Subcutaneous adipose tissue (tissue), 4 donors: ENCODE results near the gene PPEF1. TPM values are rescaled to one million over a fixed set of nuclear protein-coding genes. Genes with fewer than 3 reads are reported as not detected.

Experiments
- CTCF ChIP-seq: fragments of 450-650 bp; IDR thresholded peaks from one replicate; pipeline ENCODE4 v1.5.1; 2016; ENCODE audit warnings: low read depth, mild to moderate bottlenecking, control low read depth, antibody characterized with exemption, moderate library complexity
- total RNA-seq, 4 donors: library from RNA; depleted of rRNA; stranded (reverse); fragments of >200 nt; gene quantifications; one replicate each; pipeline ENCODE4 v1.1.0, GENCODE V29; 2016

The PPEF1 gene
- total RNA-seq, 4 donors from 2014 or later: 0.22 TPM; not detected in 3

GRCh38 chrX:18687856-18688495 is 19.5 kb upstream of the PPEF1 start:
- TF ChIP-seq CTCF: no peak

GRCh38 chrX:18691431-18691830 is 16.0 kb upstream of the PPEF1 start:
- no peak for TF ChIP-seq CTCF

- no peak for TF ChIP-seq CTCF
Measured at GRCh38 chrX:18692541-18692940, 14.9 kb upstream of the PPEF1 start.

- TF ChIP-seq CTCF: no peak
Measured at GRCh38 chrX:18696653-18697052, 10.8 kb upstream of the PPEF1 start.

- no peak for TF ChIP-seq CTCF
Measured at GRCh38 chrX:18698737-18699650, 8.5 kb upstream of the PPEF1 start.

- no peak for TF ChIP-seq CTCF
Measured at GRCh38 chrX:18701621-18702361, 5.7 kb upstream of the PPEF1 start.
